Smooth muscle cell (in vitro differentiated cells): ENCODE data around the gene SLC25A25. TPM values are rescaled to one million over a fixed set of nuclear protein-coding genes. Genes with fewer than 3 reads are reported as not detected.

Experiments
- DNase-seq: peaks from one replicate; lab custom pipeline; 2025; ENCODE audit not compliant: unreplicated experiment; lab: John Stamatoyannopoulos, UW
- H2AFZ ChIP-seq: fragments of 200-600 bp; sonication (generic); 2 replicates; pipeline ENCODE4 v1.6.0; 2016; ENCODE audit warnings: antibody characterized with exemption, low read depth, mild to moderate bottlenecking
- H3F3A ChIP-seq: fragments of 200-600 bp; sonication (generic); 2 replicates; pipeline ENCODE4 v1.6.0; 2017; ENCODE audit warnings: antibody characterized with exemption, low read depth
- H3K27ac ChIP-seq: fragments of 200-600 bp; sonication (generic); 2 replicates; pipeline ENCODE4 v1.5.1; 2016; ENCODE audit warnings: low read depth, mild to moderate bottlenecking
- H3K27me3 ChIP-seq: fragments of 200-600 bp; sonication (generic); 2 replicates; pipeline ENCODE4 v1.6.1; 2016; ENCODE audit warnings: low read depth, mild to moderate bottlenecking
- H3K36me3 ChIP-seq: fragments of 200-600 bp; sonication (generic); 2 replicates; pipeline ENCODE4 v1.5.1; 2016; ENCODE audit warnings: low read depth
- H3K4me1 ChIP-seq: fragments of 200-600 bp; sonication (generic); 2 replicates; pipeline ENCODE4 v1.5.1; 2016; ENCODE audit warnings: low read depth
- H3K4me2 ChIP-seq: fragments of 200-600 bp; sonication (generic); 2 replicates; pipeline ENCODE4 v1.6.0; 2016; ENCODE audit warnings: mild to moderate bottlenecking
- H3K4me3 ChIP-seq: fragments of 200-600 bp; sonication (generic); 2 replicates; pipeline ENCODE4 v1.5.1; 2016; ENCODE audit warnings: mild to moderate bottlenecking
- H3K79me2 ChIP-seq: fragments of 200-600 bp; sonication (generic); 2 replicates; pipeline ENCODE4 v1.6.0; 2016; ENCODE audit warnings: low read depth, mild to moderate bottlenecking
- H3K9ac ChIP-seq: fragments of 200-600 bp; sonication (generic); 2 replicates; pipeline ENCODE4 v1.6.0; 2016; ENCODE audit warnings: low read depth
- H3K9me3 ChIP-seq: fragments of 200-600 bp; sonication (generic); replicated peaks from 2 replicates; pipeline ENCODE4 v1.5.1; 2016; ENCODE audit warnings: low read depth
- H4K20me1 ChIP-seq: fragments of 200-600 bp; sonication (generic); 2 replicates; pipeline ENCODE4 v1.6.0; 2016; ENCODE audit warnings: low read depth
- WGBS: methylation state at CpG from one replicate; pipeline ENCODE4 v1.1.7; 2016; ENCODE audit warnings: low lambda C conversion rate; 5-methylcytosine and 5-hydroxymethylcytosine counted together
- polyA plus RNA-seq: library from polyadenylated mRNA; unstranded; fragments of >200 nt; fragmentation: Nextera tagmentation; extraction: Ambion mirVana; gene quantifications from 2 replicates; pipeline ENCODE4 v1.2.1, GENCODE V29; 2016
- total RNA-seq: library from RNA; depleted of rRNA; stranded (reverse); fragments of >200 nt; gene quantifications from 2 replicates; pipeline ENCODE4 v1.2.3, GENCODE V29; 2014
- TF ChIP-seq, protein P1 (sequence below): fragments of 200-600 bp; sonication (generic); IDR thresholded peaks from 2 replicates; pipeline ENCODE4 v1.5.1; 2017; ENCODE audit warnings: borderline replicate concordance, mild to moderate bottlenecking, antibody characterized with exemption; ENCODE audit not compliant: insufficient read depth, poor library complexity, severe bottlenecking

Gene SLC25A25
- total and polyA plus RNA-seq, 2 experiments from 2014 or later: 15.7 to 20.5 TPM

DNA sequence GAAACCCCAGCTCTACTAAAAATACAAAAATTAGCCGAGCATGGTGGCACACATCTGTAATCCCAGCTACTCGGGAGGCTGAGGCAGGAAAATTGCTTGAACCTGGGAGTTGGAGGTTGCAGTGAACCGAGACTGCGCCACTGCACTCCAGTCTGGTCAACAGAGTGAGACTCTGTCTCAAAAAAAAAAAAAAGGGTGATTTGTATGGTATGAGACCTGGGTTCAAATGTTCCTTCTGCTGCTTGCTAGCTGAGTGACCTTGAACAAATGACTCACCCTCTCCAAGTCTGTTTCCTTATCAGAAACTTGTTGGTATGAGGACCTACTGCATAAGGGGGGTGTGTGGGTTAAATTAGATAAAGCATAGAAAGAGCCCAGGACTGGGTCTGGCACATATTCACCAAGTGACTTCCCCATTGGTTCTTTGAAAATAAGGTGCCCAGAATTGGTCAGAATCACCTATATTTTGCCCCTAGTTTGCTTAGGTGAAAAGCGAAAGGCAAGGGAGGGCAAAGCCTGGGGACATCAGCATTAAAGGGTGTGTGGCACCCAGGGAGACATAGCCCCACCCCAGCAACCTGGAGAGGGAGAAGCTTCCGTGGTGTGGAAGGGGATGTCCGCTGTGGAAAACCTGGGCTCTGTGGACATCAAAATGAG lies 9.9 kb downstream of the SLC25A25 start:
- peak overlapping the region; percentile 65 for H3K4me2 ChIP-seq
- DNase-seq: no peak
- no peak overlapping the region for H3K9ac ChIP-seq
- H3K4me3 ChIP-seq: no peak overlapping the region
- no peak overlapping the region for H3K27ac ChIP-seq
- peaks cover 50% of the 10 kb centered on the region for H3K79me2 ChIP-seq
- H3F3A ChIP-seq: peaks cover 52% of the 10 kb centered on the region
- H4K20me1 ChIP-seq: peaks cover 53% of the 10 kb centered on the region
- no peak overlapping the region for H2AFZ ChIP-seq
- H3K4me1 ChIP-seq: peaks cover 30% of the 10 kb centered on the region
- H3K36me3 ChIP-seq: no peaks in the 10 kb centered on the region
- WGBS: 97% methylated on average over 7 of the region's 7 CpGs
- TF ChIP-seq, protein P1, sequence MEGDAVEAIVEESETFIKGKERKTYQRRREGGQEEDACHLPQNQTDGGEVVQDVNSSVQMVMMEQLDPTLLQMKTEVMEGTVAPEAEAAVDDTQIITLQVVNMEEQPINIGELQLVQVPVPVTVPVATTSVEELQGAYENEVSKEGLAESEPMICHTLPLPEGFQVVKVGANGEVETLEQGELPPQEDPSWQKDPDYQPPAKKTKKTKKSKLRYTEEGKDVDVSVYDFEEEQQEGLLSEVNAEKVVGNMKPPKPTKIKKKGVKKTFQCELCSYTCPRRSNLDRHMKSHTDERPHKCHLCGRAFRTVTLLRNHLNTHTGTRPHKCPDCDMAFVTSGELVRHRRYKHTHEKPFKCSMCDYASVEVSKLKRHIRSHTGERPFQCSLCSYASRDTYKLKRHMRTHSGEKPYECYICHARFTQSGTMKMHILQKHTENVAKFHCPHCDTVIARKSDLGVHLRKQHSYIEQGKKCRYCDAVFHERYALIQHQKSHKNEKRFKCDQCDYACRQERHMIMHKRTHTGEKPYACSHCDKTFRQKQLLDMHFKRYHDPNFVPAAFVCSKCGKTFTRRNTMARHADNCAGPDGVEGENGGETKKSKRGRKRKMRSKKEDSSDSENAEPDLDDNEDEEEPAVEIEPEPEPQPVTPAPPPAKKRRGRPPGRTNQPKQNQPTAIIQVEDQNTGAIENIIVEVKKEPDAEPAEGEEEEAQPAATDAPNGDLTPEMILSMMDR: no peak
- H3K27me3 ChIP-seq: no peaks in the 10 kb centered on the region
- H3K9me3 ChIP-seq: no peaks in the 10 kb centered on the region

DNA sequence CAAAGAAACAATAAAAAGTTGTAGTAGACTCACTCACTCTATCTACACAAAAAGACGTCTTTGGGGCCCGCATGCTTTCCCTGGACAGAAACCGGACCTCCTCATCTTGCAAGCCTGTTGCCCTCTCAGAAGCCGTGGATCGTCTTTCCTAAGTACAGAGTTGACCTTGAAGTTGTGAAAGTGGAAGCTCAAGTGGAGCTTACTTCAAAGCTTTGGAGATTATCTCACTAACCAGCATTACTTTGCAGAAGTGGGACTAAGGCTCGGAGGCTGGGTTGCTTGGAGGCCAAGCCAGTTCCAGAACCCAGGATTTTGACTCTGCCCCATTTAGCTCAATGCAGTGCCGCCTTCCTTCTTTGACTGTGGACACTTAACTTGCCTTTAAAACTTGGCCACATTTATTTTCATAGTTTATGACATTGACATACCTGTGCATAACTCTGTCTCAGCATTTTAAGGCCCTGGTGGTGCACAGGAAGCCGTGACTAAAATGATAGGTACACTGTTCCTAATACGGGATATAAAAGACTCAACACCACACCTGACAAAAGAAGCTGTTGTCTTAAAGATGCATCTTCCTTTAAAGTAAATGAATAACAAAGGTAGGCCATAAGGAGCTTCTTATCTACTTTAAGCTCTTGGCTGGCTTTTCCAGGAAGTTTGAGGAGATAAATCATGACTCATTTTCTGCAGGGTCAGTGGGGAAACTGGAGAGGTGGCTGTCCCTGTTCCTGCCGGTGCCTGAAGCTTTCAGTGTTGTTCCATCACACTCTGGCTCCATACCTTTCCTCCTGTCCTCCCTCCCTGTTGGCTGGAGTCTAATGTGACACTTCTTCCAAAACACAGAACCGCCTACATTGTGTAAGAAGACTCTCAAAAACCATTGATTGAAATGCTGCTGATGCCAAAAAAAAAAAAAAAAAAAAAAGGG lies 10.7 kb downstream of the SLC25A25 start:
- no peaks in the 10 kb centered on the region for H3K27me3 ChIP-seq
- peaks cover 46% of the 10 kb centered on the region for H3F3A ChIP-seq
- H3K36me3 ChIP-seq: no peaks in the 10 kb centered on the region
- H3K4me3 ChIP-seq: no peak overlapping the region
- no peaks in the 10 kb centered on the region for H3K9me3 ChIP-seq
- 33% methylated on average over 11 of the region's 11 CpGs for WGBS
- no peak overlapping the region for H3K9ac ChIP-seq
- peaks cover 25% of the 10 kb centered on the region for H3K4me1 ChIP-seq
- peaks cover 55% of the 10 kb centered on the region for H4K20me1 ChIP-seq
- H3K79me2 ChIP-seq: peaks cover 43% of the 10 kb centered on the region
- TF ChIP-seq, protein P1: no peak
- no peak overlapping the region for H2AFZ ChIP-seq
- peak overlapping the region; percentile 65 for H3K4me2 ChIP-seq
- peak overlapping the region; percentile 20 for H3K27ac ChIP-seq
- no peak for DNase-seq

DNA sequence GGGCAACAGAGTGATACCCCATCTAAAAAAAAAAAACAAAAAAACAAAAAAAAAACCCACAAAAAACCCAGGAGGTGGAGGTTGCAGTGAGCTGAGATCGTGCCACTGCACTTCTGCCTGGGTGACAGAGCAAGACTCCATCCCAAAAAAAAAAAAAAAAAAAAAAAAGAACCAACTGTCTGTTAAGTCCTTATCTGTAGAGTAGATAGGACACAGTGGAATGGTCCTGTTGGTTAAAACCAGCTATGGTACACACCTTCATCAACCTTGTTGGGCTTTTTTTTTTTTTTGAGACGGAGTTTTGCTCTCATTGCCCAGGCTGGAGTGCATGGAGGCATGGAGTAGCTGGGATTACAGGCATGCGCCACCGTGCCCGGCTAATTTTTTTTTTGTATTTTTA lies 12.2 kb downstream of the SLC25A25 start:
- TF ChIP-seq, protein P1: no peak
- Histone ChIP-seq H3K4me1 (peaks cover 25% of the 10 kb centered on the region), H3F3A (peaks cover 35% of the 10 kb centered on the region), H2AFZ (no peak overlapping the region), H3K79me2 (peaks cover 29% of the 10 kb centered on the region), H3K27ac (peak overlapping the region; percentile 62), H4K20me1 (peaks cover 64% of the 10 kb centered on the region), H3K9ac (no peak overlapping the region), H3K4me3 (no peak overlapping the region), H3K9me3 (no peaks in the 10 kb centered on the region), H3K4me2 (no peak overlapping the region), H3K36me3 (no peaks in the 10 kb centered on the region), H3K27me3 (no peaks in the 10 kb centered on the region)
- DNase-seq: no peak
- 92% methylated on average over 5 of the region's 5 CpGs for WGBS
